ENCODE results near the gene GNG13.

- TF ChIP-seq EZH2 (IDR thresholded peaks at IDR 0.05; ENCODE audit: borderline replicate concordance, low read depth, low read length) (no peak), TAF7 (tag; IDR thresholded peaks at IDR 0.05) (no peak), USF2 (CRISPR knock-in tag; IDR thresholded peaks at IDR 0.05) (no peak), ZNF134 (CRISPR knock-in tag; conservative IDR thresholded peaks at IDR 0.05) (no peak), CREB1 (IDR thresholded peaks at IDR 0.05) (no peak), CREB1 (CRISPR knock-in tag; IDR thresholded peaks at IDR 0.05) (no peak), MCM7 (IDR thresholded peaks at IDR 0.05) (no peak), FOXK2 (conservative IDR thresholded peaks at IDR 0.05 in 1 of 2, IDR thresholded peaks at IDR 0.05 in 1 of 2; ENCODE audit: low read depth in 2 of 2) (no peak)
Measured at GRCh38 chr16:822174-822908, 21.8 kb upstream of the GNG13 start.

Data from K562 (cell line).